ENCODE data around the gene PDGFRA. TPM values are rescaled to one million over a fixed set of nuclear protein-coding genes. Genes with fewer than 3 reads are reported as not detected.

Gene PDGFRA
- polyA plus RNA-seq, 3 donors = not detected

DNA sequence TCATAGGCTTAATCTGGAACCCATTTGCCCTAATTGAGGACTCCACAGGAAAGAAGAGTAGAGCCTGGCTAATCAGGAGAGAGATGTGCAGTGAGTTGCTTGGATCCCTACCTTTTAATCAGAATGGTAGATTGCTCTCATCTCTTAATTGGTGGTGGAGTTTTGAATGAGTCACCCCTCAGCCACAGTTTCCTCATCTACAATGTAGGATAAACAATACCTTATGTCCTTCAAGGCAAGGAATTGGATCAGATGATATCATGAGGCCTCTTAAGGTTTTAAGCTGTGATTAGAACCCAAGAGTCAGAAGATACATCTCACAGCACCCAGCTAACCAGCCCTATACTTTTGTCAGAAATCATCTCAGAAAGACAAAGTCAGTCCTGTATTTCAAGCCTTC lies 39.1 kb downstream of the PDGFRA start:
- peaks cover 0 to 2% (median 0%) of the 10 kb centered on the region in 3 donors for H3K27me3 Mint-ChIP-seq (ENCODE audit: low read depth in 3 of 3)
- no peaks in the 10 kb centered on the region for H4K20me1 ChIP-seq (ENCODE audit: insufficient read depth, low read length)
- no peak overlapping the region for H3K27ac ChIP-seq (ENCODE audit: low read depth in 1 of 2, low read length in 2 of 2)
- no peaks in the 10 kb centered on the region for H3K9me3 ChIP-seq (replicated peaks in 1 of 2; ENCODE audit: control insufficient read depth in 1 of 2, insufficient read depth in 1 of 2, low read length in 2 of 2)
- intact Hi-C loops (cut with micrococcal nuclease) = no loop called here
- no peaks in the 10 kb centered on the region for H3K79me2 ChIP-seq (ENCODE audit: insufficient read depth, low read length)
- DNase-seq = no peak
- H3K4me3 Mint-ChIP-seq = no peak overlapping the region
- H3K9ac ChIP-seq (ENCODE audit: insufficient read depth, low read length, poor library complexity, severe bottlenecking) = no peak overlapping the region
- no peaks in the 10 kb centered on the region for H3K4me1 Mint-ChIP-seq
- H3K4me2 ChIP-seq (replicated peaks; ENCODE audit: extremely low read depth, low read length, poor library complexity, severe bottlenecking) = no peak overlapping the region
- no peaks in the 10 kb centered on the region for H3K27me3 ChIP-seq (ENCODE audit: control insufficient read depth in 2 of 2, insufficient read depth in 2 of 2, low read length in 2 of 2)
- no peak overlapping the region for H3K27ac Mint-ChIP-seq
- TF ChIP-seq, protein P1, sequence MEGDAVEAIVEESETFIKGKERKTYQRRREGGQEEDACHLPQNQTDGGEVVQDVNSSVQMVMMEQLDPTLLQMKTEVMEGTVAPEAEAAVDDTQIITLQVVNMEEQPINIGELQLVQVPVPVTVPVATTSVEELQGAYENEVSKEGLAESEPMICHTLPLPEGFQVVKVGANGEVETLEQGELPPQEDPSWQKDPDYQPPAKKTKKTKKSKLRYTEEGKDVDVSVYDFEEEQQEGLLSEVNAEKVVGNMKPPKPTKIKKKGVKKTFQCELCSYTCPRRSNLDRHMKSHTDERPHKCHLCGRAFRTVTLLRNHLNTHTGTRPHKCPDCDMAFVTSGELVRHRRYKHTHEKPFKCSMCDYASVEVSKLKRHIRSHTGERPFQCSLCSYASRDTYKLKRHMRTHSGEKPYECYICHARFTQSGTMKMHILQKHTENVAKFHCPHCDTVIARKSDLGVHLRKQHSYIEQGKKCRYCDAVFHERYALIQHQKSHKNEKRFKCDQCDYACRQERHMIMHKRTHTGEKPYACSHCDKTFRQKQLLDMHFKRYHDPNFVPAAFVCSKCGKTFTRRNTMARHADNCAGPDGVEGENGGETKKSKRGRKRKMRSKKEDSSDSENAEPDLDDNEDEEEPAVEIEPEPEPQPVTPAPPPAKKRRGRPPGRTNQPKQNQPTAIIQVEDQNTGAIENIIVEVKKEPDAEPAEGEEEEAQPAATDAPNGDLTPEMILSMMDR (IDR thresholded peaks at IDR 0.05) = no peak
- H3K36me3 ChIP-seq (replicated peaks in 1 of 2; ENCODE audit: control insufficient read depth in 1 of 2, insufficient read depth in 2 of 2, low read length in 2 of 2) = no peaks in the 10 kb centered on the region
- H3K4me1 ChIP-seq (ENCODE audit: control insufficient read depth in 1 of 2, insufficient read depth in 2 of 2, low read length in 2 of 2) = no peaks in the 10 kb centered on the region
- no peak overlapping the region for H3K4me3 ChIP-seq (replicated peaks in 1 of 3; ENCODE audit: low read depth in 2 of 3, low read length in 3 of 3)
- H2AFZ ChIP-seq (ENCODE audit: insufficient read depth, low read depth, low read length, poor library complexity, severe bottlenecking) = no peak overlapping the region
- H3K9me3 Mint-ChIP-seq = peaks cover 0 to 2% (median 0%) of the 10 kb centered on the region in 7 donors
- no peaks in the 10 kb centered on the region for H3K36me3 Mint-ChIP-seq

DNA sequence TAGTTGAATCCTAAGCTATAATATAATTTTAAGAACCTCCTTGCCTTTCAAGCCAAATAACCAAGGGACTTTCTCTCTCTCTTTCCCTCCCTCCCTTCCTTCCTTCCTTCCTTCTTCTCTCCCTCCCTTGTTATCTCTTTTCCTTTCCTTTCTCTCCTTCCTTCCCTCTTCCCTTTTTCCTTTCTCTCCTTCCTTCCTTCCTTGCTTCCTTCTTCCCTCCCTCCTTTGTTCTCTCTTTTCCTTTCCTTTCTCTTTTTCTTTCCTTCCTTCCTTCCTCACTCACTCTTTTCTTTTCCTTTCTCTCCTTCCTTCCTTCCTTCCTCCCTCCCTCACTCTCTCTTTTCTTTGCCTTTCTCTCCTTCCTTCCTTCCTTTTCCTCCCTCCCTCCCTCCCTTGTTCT lies 42.4 kb downstream of the PDGFRA start:
- Mint-ChIP-seq H3K27me3 (ENCODE audit: low read depth in 3 of 3) (peaks cover 0 to 2% (median 0%) of the 10 kb centered on the region in 3 donors), H3K27ac (peak overlapping the region in 1 of 7 donors; percentile 50), H3K4me1 (no peaks in the 10 kb centered on the region), H3K36me3 (no peaks in the 10 kb centered on the region), H3K9me3 (peaks cover 0 to 2% (median 0%) of the 10 kb centered on the region in 7 donors), H3K4me3 (no peak overlapping the region)
- TF ChIP-seq, protein P1 (IDR thresholded peaks at IDR 0.05) = no peak
- intact Hi-C loops (cut with micrococcal nuclease) = no loop called here
- Histone ChIP-seq H4K20me1 (ENCODE audit: insufficient read depth, low read length) (no peaks in the 10 kb centered on the region), H3K27me3 (ENCODE audit: control insufficient read depth in 2 of 2, insufficient read depth in 2 of 2, low read length in 2 of 2) (no peaks in the 10 kb centered on the region), H3K4me3 (replicated peaks in 1 of 3; ENCODE audit: low read depth in 2 of 3, low read length in 3 of 3) (no peak overlapping the region), H3K4me1 (ENCODE audit: control insufficient read depth in 1 of 2, insufficient read depth in 2 of 2, low read length in 2 of 2) (no peaks in the 10 kb centered on the region), H3K36me3 (replicated peaks in 1 of 2; ENCODE audit: control insufficient read depth in 1 of 2, insufficient read depth in 2 of 2, low read length in 2 of 2) (no peaks in the 10 kb centered on the region), H3K9me3 (replicated peaks in 1 of 2; ENCODE audit: control insufficient read depth in 1 of 2, insufficient read depth in 1 of 2, low read length in 2 of 2) (no peaks in the 10 kb centered on the region), H3K4me2 (replicated peaks; ENCODE audit: extremely low read depth, low read length, poor library complexity, severe bottlenecking) (no peak overlapping the region), H3K79me2 (ENCODE audit: insufficient read depth, low read length) (no peaks in the 10 kb centered on the region), H3K27ac (ENCODE audit: low read depth in 1 of 2, low read length in 2 of 2) (no peak overlapping the region), H2AFZ (ENCODE audit: insufficient read depth, low read depth, low read length, poor library complexity, severe bottlenecking) (no peak overlapping the region), H3K9ac (ENCODE audit: insufficient read depth, low read length, poor library complexity, severe bottlenecking) (no peak overlapping the region)
- no peak for DNase-seq
